ENCODE results near the gene TMEM222.

Gene TMEM222

DNA sequence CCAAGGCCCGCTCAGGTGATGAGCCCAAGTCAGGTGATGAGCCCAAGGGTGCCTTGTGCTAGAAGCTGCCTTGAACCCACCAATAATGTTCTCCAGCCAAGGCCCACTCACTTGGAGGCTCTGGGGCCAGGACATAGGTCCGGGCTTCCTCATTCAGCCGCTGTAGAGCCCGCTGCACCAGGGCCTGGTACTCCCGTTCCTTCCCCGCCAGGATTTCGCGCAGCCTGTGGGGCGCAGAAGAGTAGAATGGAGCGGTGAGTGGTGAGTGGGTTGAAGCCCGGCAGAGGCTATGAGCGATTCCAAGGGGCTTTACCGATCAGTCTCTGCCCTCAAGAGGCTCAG is 34.3 kb downstream of the TMEM222 start:
- Mint-ChIP-seq H3K36me3 (ENCODE audit: low read depth) (peaks cover 4% of the 10 kb centered on the region), H3K27me3 (ENCODE audit: low read depth) (no peaks in the 10 kb centered on the region), H3K9me3 (no peaks in the 10 kb centered on the region), H3K27ac (peak overlapping the region; percentile 49), H3K4me3 (no peak overlapping the region), H3K4me1 (ENCODE audit: low read depth) (peaks cover 20% of the 10 kb centered on the region)

DNA sequence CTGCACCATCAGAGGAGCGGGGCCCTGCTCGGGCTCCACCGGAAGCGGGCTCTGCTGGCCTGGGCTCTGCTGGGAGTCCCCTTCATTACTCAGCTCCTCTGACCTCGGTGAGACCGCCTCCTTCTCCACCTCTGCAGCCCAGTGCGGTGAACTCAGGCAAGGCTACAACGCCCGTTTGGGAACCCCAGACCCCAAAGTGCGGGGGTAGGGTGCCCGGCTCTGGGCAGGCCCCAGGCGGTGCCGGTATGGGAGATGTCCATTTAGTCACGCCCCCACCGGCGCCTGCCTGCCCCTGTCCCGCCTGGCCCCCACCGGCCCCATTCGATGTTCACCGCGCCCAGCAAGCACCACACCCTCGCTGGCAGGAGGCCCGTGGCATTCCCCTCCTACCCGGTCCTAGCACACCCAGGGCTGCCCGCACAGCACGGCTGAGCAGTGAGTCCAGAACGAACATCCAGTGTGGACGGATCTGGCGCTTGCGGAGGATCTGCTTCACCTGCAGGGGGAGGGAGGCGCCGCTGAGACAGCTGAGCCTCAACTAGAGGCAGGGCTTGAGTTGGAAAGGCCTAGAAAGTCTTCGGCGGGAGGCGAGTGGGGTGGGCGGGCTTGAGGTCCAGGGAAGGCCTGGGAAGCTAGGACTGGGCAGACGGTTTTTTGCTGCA is 34.8 kb downstream of the TMEM222 start:
- Mint-ChIP-seq H3K4me3 (peak overlapping the region; percentile 59), H3K27me3 (ENCODE audit: low read depth) (no peaks in the 10 kb centered on the region), H3K27ac (peak overlapping the region; percentile 85), H3K4me1 (ENCODE audit: low read depth) (peaks cover 20% of the 10 kb centered on the region), H3K9me3 (no peaks in the 10 kb centered on the region), H3K36me3 (ENCODE audit: low read depth) (peaks cover 4% of the 10 kb centered on the region)

GRCh38 chr1:27357281-27358037 is 35.5 kb downstream of the TMEM222 start:
- peak overlapping the region; percentile 85 for H3K27ac Mint-ChIP-seq
- H3K9me3 Mint-ChIP-seq, result no peaks in the 10 kb centered on the region
- peak overlapping the region; percentile 59 for H3K4me3 Mint-ChIP-seq
- peaks cover 3% of the 10 kb centered on the region for H3K36me3 Mint-ChIP-seq (ENCODE audit: low read depth)
- H3K27me3 Mint-ChIP-seq (ENCODE audit: low read depth), result no peaks in the 10 kb centered on the region
- H3K4me1 Mint-ChIP-seq (ENCODE audit: low read depth), result peaks cover 20% of the 10 kb centered on the region

- no peaks in the 10 kb centered on the region for H3K27me3 Mint-ChIP-seq (ENCODE audit: low read depth)
- H3K4me1 Mint-ChIP-seq (ENCODE audit: low read depth), result peaks cover 20% of the 10 kb centered on the region
- peaks cover 3% of the 10 kb centered on the region for H3K36me3 Mint-ChIP-seq (ENCODE audit: low read depth)
- no peak overlapping the region for H3K4me3 Mint-ChIP-seq
- H3K27ac Mint-ChIP-seq, result no peak overlapping the region
- no peaks in the 10 kb centered on the region for H3K9me3 Mint-ChIP-seq
Observed at GRCh38 chr1:27358038-27358927, 36.3 kb downstream of the TMEM222 start.

GRCh38 chr1:27358928-27359313 is 37.0 kb downstream of the TMEM222 start:
- H3K27me3 Mint-ChIP-seq (ENCODE audit: low read depth), result no peaks in the 10 kb centered on the region
- H3K4me3 Mint-ChIP-seq, result no peak overlapping the region
- H3K9me3 Mint-ChIP-seq, result no peaks in the 10 kb centered on the region
- H3K36me3 Mint-ChIP-seq (ENCODE audit: low read depth), result peaks cover 3% of the 10 kb centered on the region
- no peak overlapping the region for H3K27ac Mint-ChIP-seq
- peaks cover 20% of the 10 kb centered on the region for H3K4me1 Mint-ChIP-seq (ENCODE audit: low read depth)

DNA sequence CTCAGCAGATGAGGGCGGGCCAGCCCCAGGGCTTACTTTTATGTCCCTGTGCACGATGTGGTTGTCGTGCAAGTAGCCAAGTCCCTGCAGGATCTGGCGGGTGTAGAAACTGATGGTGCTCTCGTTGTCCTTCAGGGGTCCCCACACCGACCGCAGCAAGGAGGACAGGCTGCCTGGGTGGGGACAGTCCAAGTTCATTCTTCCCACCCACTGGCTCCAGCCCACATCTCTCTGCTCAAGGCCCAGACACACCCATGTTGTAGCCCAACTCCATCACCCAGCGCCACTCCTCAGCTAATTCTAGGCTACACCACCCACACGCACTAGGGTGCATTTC is 37.8 kb downstream of the TMEM222 start:
- H3K4me1 Mint-ChIP-seq (ENCODE audit: low read depth), result peaks cover 20% of the 10 kb centered on the region
- peak overlapping the region; percentile 18 for H3K27ac Mint-ChIP-seq
- peak overlapping the region; percentile 72 for H3K4me3 Mint-ChIP-seq
- peaks cover 3% of the 10 kb centered on the region for H3K36me3 Mint-ChIP-seq (ENCODE audit: low read depth)
- H3K9me3 Mint-ChIP-seq, result no peaks in the 10 kb centered on the region
- H3K27me3 Mint-ChIP-seq (ENCODE audit: low read depth), result no peaks in the 10 kb centered on the region

DNA sequence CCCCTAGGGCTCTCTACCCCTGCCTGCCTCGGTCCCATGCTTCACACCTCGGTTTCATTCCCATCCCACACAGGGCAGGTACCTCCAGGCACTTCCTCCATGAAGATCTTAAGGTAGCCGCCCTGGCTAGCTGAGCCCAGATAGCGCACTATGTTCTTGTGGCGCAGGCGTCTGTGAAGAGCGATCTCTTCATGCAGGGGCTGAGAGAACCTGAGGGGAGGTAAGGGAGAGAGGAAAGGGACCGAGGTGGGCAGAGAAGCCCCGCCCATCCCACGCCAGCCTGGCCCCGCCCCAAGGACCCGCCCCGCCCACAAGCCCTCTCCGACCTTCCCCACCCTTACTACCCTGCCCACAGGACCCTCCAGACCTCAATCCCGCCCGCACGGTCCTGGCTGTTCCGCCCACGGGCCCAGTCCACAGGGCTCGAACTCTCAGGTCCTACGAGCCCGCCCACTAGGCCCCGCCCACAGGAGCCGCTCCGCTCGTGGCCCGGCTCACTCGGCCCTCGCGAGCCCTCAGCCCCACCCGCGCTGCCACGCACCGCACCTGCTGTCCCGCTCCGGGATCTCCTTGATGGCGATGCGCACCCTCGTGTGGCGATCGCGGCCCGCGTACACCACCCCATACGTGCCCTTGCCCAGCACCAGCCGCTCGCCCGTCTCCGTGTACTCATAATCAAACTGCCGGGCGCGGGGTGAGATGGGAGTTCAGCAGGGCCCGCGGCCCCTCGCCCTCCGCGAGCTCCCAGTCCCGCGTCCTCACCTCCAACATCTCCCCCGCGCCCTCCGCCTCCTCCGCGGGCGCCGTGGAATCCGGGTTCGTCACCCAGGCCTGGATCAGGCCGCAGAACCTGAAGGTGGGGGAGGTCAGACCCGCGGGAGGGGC is 38.4 kb downstream of the TMEM222 start:
- H3K4me1 Mint-ChIP-seq (ENCODE audit: low read depth), result peaks cover 23% of the 10 kb centered on the region
- H3K27me3 Mint-ChIP-seq (ENCODE audit: low read depth), result no peaks in the 10 kb centered on the region
- H3K36me3 Mint-ChIP-seq (ENCODE audit: low read depth), result peaks cover 3% of the 10 kb centered on the region
- H3K9me3 Mint-ChIP-seq, result no peaks in the 10 kb centered on the region
- peak overlapping the region; percentile 72 for H3K4me3 Mint-ChIP-seq
- H3K27ac Mint-ChIP-seq, result peak overlapping the region; percentile 18

DNA sequence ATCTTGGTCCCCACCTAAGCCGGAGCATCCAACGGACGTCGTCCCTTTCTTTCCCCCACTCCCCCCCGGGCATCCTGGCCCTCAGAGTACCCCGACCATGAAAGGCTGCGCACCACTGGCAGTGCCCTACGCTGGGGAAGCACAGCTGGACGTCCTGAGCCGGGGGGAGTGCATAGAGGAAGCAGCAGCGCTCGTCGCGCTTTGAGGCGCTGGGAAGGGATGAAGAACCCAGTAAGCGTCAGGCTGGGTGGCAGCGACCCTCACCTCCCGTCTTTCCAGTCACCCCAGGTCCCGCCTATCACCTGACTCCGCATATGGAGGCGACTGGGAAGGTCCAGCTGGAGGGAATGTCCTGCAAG is 39.1 kb downstream of the TMEM222 start:
- Mint-ChIP-seq H3K27ac (no peak overlapping the region), H3K27me3 (ENCODE audit: low read depth) (no peaks in the 10 kb centered on the region), H3K9me3 (no peaks in the 10 kb centered on the region), H3K4me3 (no peak overlapping the region), H3K36me3 (ENCODE audit: low read depth) (peaks cover 3% of the 10 kb centered on the region), H3K4me1 (ENCODE audit: low read depth) (peaks cover 22% of the 10 kb centered on the region)

DNA sequence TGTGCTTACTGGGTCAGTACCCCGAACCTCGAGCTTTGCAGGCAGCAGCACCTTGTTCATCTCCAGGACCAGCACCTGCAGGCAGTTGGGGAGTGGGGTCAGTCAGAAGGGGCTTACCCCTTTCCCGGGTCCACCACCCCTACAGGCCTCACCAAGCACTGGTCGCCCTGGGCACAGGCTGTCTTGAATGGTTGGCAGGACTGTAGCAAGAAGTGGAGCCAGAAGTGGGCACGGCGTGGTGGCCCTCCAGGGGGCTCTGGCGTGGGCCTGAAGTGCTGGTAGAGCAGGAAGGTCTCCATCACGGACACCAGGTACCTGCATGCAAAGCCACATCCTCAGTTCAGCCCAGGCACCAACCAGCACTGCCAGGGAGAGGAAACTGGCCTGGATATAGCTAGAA is 39.6 kb downstream of the TMEM222 start:
- H3K27ac Mint-ChIP-seq, result no peak overlapping the region
- no peaks in the 10 kb centered on the region for H3K27me3 Mint-ChIP-seq (ENCODE audit: low read depth)
- peaks cover 22% of the 10 kb centered on the region for H3K4me1 Mint-ChIP-seq (ENCODE audit: low read depth)
- no peak overlapping the region for H3K4me3 Mint-ChIP-seq
- no peaks in the 10 kb centered on the region for H3K9me3 Mint-ChIP-seq
- H3K36me3 Mint-ChIP-seq (ENCODE audit: low read depth), result peaks cover 3% of the 10 kb centered on the region

DNA sequence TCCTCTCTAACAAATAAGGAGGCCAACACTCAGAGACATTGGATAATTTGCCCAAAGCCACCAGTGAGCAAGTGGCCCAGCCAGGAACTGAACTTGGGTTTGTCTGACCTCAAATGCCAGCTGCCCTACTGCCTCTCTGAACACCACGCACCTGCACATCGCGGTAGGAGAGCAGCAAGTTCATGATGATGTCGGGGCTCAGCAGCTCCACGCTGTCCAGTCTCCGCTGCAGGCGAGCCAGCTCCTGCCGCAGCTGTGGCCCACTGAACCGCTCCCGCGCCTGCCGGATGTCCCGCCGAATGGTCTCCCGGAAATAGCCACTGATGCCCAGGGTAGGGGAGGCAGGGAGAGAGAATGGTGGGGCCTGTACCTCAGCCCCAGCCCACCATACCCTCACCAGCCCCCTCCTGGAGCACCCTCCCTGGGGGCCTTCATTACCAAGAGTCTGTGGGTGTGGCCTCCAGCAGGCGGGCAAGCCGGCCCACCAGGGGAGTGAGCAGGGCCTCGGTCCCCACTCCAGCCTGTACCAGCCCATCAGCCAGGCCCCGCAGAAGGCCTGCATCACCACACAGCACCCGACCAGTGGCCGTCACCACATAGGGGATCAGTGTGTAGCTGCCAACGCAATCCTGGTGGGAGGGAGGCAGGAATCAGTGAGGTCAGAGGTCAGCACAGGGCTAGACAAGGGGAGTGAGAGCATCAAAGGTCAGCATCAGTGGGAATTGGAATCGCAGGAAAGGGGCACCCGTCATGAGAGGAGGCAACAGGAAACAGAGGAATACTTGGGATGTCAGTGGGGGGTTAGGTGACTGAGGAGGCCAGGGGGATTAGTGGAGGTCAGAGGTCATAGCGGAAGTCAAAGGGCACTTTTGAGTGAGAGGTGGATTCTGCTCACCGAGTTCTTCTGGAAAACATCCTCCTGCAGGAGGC is 42.1 kb downstream of the TMEM222 start:
- Mint-ChIP-seq H3K36me3 (ENCODE audit: low read depth) (peaks cover 2% of the 10 kb centered on the region), H3K27ac (peak overlapping the region; percentile 46), H3K9me3 (no peaks in the 10 kb centered on the region), H3K27me3 (ENCODE audit: low read depth) (no peaks in the 10 kb centered on the region), H3K4me1 (ENCODE audit: low read depth) (peaks cover 28% of the 10 kb centered on the region), H3K4me3 (no peak overlapping the region)

DNA sequence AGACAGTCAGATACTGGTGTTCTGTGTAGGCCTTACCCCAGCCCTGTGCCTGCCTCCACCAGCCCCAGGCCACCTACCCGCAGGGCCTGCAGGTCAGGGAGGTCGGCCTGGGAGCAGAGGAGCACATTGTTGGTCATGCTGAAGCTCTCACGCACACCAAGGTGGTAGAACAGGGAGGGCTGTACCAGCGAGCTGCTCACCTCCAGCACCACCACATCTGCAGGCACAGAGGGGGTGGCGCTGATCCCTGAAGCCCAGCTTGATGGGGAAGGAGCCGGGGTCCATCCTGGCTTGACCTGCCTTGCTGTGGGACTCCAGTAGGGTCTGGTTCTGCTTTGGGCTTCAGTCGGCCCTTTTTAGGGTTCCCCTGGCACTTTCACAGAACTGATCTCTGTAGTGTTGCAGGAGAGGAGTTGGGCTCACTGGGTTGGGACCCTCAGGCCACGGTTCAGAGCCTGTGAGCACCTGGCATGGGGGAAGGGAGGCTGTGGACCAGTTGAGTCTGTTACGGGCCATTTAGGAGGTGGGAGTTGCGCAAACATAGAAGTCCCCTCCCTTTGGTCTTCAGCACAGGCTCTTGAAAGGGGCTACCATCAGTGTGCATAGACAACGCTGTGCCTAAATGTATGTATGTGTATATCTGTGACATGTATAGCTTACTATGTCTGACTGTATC is 42.9 kb downstream of the TMEM222 start:
- no peaks in the 10 kb centered on the region for H3K9me3 Mint-ChIP-seq
- no peaks in the 10 kb centered on the region for H3K36me3 Mint-ChIP-seq (ENCODE audit: low read depth)
- H3K4me1 Mint-ChIP-seq (ENCODE audit: low read depth), result peaks cover 30% of the 10 kb centered on the region
- peak overlapping the region; percentile 92 for H3K4me3 Mint-ChIP-seq
- H3K27ac Mint-ChIP-seq, result peak overlapping the region; percentile 88
- H3K27me3 Mint-ChIP-seq (ENCODE audit: low read depth), result no peaks in the 10 kb centered on the region

DNA sequence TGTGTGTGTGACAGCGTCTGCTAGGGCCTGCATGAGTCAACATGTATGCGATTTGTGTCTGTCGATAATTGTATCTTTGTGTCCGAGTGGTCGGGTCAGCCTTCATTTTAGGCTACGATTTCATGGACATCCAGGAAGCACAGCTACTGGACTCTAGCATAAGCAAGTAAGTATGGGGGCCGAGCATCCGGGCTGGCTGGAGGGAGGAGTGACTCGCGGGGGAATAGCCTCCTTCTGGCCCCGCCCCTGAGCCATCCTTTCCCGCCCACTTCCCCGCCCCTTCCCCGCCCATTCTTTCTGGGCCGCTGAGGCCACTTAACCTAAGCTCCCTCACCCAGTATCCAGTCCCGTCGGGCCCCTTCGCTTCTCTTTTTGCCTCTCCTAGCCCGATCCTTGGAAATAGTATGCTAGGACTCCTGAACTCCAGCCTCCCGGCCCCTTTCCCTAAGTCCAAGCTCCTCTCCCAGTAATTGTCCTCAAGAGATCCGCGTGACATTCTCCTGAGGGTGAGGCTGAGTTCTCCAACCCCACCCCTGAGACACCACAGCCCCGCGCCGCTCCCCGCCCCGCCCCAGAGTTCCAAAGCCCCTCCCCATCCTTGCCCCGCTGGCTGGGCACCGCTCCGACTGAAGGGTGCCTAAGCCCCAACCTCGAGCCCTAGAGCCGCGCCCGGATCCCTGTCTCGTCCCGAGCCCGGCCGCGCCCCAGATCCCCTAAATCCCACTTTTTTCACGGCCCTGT is 43.6 kb downstream of the TMEM222 start:
- peak overlapping the region; percentile 88 for H3K27ac Mint-ChIP-seq

More for the DNA sequence above, 43.6 kb downstream of the TMEM222 start:
- Mint-ChIP-seq H3K9me3 (no peaks in the 10 kb centered on the region), H3K27me3 (ENCODE audit: low read depth) (no peaks in the 10 kb centered on the region), H3K4me1 (ENCODE audit: low read depth) (peaks cover 27% of the 10 kb centered on the region), H3K4me3 (peak overlapping the region; percentile 92), H3K36me3 (ENCODE audit: low read depth) (no peaks in the 10 kb centered on the region)
